NB4 (cell line): Measurements from ENCODE around the gene GNAT1.

Source experiments
- POLR2A ChIP-seq: IDR thresholded peaks from 2 replicates; pipeline ENCODE4 v1.6.1; 2011; ENCODE audit warnings: mild to moderate bottlenecking; ENCODE audit not compliant: insufficient read length; ENCODE audit errors: extremely low read depth
- TF ChIP-seq, protein P1 (sequence below): IDR thresholded peaks from one replicate; pipeline ENCODE4 v1.5.1; 2012; ENCODE audit warnings: low read depth, low read length

DNA sequence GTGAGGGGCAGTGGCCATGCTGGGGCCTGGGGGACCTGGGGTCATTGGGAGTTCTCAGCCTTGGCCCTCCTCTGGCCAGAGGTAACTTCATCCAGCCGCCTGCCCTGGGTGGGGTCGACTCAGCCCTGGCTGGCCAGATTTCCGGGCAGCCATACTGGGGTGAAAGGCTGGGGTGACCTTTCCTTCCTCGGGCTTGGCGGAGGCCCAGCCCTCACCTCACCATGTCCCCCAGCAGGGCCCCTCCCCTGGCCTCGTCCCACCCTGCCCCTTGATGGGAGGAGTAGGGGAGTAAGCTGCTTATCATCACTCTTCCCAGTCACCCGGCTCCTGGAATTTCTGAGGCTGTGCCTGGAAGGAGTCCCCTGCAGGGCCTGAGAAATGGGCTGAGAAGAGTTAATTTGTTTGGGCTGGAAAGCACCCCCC lies 30.8 kb upstream of the GNAT1 start:
- TF ChIP-seq, protein P1, sequence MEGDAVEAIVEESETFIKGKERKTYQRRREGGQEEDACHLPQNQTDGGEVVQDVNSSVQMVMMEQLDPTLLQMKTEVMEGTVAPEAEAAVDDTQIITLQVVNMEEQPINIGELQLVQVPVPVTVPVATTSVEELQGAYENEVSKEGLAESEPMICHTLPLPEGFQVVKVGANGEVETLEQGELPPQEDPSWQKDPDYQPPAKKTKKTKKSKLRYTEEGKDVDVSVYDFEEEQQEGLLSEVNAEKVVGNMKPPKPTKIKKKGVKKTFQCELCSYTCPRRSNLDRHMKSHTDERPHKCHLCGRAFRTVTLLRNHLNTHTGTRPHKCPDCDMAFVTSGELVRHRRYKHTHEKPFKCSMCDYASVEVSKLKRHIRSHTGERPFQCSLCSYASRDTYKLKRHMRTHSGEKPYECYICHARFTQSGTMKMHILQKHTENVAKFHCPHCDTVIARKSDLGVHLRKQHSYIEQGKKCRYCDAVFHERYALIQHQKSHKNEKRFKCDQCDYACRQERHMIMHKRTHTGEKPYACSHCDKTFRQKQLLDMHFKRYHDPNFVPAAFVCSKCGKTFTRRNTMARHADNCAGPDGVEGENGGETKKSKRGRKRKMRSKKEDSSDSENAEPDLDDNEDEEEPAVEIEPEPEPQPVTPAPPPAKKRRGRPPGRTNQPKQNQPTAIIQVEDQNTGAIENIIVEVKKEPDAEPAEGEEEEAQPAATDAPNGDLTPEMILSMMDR = no peak
- no peak for TF ChIP-seq POLR2A
